Left ventricle myocardium inferior (tissue), 1 donor: ENCODE results near the gene ARMC8. TPM values are rescaled to one million over a fixed set of nuclear protein-coding genes. Genes with fewer than 3 reads are reported as not detected.

Experiments
- DNase-seq: peaks from one replicate; pipeline ENCODE4 v3.0.0-alpha.2; 2020
- H3K27ac ChIP-seq: fragments of 200-600 bp; replicated peaks from 2 replicates; pipeline ENCODE4 v1.8.0; 2021
- H3K27me3 ChIP-seq: fragments of 200-600 bp; 2 replicates; pipeline ENCODE4 v1.8.0; 2021; ENCODE audit warnings: low read depth
- H3K36me3 ChIP-seq: fragments of 200-600 bp; 2 replicates; pipeline ENCODE4 v1.8.0; 2021
- H3K4me1 ChIP-seq: fragments of 200-600 bp; 2 replicates; pipeline ENCODE4 v1.8.0; 2021
- H3K4me3 ChIP-seq: fragments of 200-600 bp; 2 replicates; pipeline ENCODE4 v1.8.0; 2021; ENCODE audit warnings: mild to moderate bottlenecking, moderate library complexity
- H3K9me3 ChIP-seq: fragments of 200-600 bp; replicated peaks from 2 replicates; pipeline ENCODE4 v1.8.0; 2021
- intact Hi-C: fragments of 100-400 bp; cut with micrococcal nuclease; formaldehyde crosslinking; loops from one replicate; pipeline ENCODE4 v1.11.0; 2022
- total RNA-seq: library from RNA; stranded (reverse); fragmentation: NEBNext Ultra II Directional; extraction: Animal tissue kit (Norgen Biotek cat#: 25700); gene quantifications from one replicate; pipeline ENCODE4 v1.2.1, GENCODE V29; 2021
- TF ChIP-seq, protein P1 (sequence below): fragments of 200-600 bp; IDR thresholded peaks from 2 replicates; pipeline ENCODE4 v1.8.0; 2021; ENCODE audit warnings: antibody characterized with exemption, mild to moderate bottlenecking, borderline replicate concordance
- donor health status: DM: no; HTN: yes; CAD: no; lungs with severe emphysema.

Gene ARMC8
- total RNA-seq, 1 donor from 2014 or later, result 31.2 TPM

GRCh38 chr3:138327831-138328230, 140.7 kb downstream of the ARMC8 start:
- peaks cover 29% of the 10 kb centered on the region for H3K4me1 ChIP-seq
- no peak overlapping the region for H3K27ac ChIP-seq
- H3K4me3 ChIP-seq, result no peak overlapping the region
- H3K9me3 ChIP-seq, result no peaks in the 10 kb centered on the region
- intact Hi-C loops, result no loop called here
- DNase-seq, result no peak
- TF ChIP-seq, protein P1, sequence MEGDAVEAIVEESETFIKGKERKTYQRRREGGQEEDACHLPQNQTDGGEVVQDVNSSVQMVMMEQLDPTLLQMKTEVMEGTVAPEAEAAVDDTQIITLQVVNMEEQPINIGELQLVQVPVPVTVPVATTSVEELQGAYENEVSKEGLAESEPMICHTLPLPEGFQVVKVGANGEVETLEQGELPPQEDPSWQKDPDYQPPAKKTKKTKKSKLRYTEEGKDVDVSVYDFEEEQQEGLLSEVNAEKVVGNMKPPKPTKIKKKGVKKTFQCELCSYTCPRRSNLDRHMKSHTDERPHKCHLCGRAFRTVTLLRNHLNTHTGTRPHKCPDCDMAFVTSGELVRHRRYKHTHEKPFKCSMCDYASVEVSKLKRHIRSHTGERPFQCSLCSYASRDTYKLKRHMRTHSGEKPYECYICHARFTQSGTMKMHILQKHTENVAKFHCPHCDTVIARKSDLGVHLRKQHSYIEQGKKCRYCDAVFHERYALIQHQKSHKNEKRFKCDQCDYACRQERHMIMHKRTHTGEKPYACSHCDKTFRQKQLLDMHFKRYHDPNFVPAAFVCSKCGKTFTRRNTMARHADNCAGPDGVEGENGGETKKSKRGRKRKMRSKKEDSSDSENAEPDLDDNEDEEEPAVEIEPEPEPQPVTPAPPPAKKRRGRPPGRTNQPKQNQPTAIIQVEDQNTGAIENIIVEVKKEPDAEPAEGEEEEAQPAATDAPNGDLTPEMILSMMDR, result no peak
- no peaks in the 10 kb centered on the region for H3K27me3 ChIP-seq
- no peaks in the 10 kb centered on the region for H3K36me3 ChIP-seq

- intact Hi-C loops, result no loop called here
- Histone ChIP-seq H3K27me3 (no peaks in the 10 kb centered on the region), H3K36me3 (no peaks in the 10 kb centered on the region), H3K4me3 (peak overlapping the region; percentile 85), H3K27ac (no peak overlapping the region), H3K4me1 (peaks cover 29% of the 10 kb centered on the region), H3K9me3 (no peaks in the 10 kb centered on the region)
- no peak for DNase-seq
- TF ChIP-seq, protein P1, result no peak
Measured at GRCh38 chr3:138328341-138328740, 141.2 kb downstream of the ARMC8 start.

DNA sequence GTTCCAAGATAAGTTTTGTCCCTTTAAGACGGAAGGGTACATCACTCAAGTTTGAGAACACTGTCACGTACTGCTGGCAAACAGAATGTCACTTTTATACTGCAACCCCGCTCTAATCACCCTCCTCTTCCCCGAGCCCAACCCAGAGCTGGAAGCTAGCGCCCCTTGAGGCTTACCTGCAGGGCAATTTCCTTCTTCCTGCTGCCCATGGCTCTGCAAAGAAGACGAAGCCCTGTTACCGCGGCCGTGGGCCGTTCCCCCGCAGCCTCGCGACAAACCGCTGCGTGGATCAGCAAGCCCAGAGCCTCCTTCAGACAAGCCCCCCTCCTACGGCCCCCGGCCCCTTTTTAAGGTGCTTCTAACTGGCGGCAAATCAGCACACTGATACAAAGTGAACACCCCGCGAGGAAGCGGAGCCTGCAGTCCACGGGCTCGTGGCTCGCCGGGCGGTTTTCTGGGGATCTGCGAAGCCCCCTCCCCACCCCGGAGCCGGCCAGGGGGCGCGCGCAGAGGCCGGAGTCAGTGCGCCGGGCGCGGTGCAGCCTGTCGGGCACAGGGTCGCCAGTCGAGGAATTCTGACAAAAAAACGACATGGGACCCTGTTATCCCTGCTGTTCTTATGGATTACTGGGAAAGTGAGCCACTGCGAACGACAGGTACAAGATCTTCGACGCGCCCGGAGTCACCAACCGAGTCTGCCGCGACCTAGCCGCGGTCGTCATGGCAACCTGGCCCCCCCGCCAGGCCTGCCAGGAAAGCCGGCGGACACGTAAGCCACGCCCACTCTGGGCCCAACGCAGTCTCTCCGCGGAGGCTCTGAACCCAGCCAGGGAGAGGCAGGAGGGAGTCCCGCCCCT, 142.3 kb downstream of the ARMC8 start, which contains the start of gene NME9:
Gene NME9 (minus strand): TSS at position 725 of the 857 bp plus-strand sequence. CDS start 516 bp downstream, at position 209.
- no peaks in the 10 kb centered on the region for H3K36me3 ChIP-seq
- TF ChIP-seq, protein P1, result peak; percentile 68
- peaks cover 25% of the 10 kb centered on the region for H3K4me1 ChIP-seq
- DNase-seq, result peak; percentile 88
- no peaks in the 10 kb centered on the region for H3K27me3 ChIP-seq
- peak within 1 kb of the TSS; percentile 85 for H3K4me3 ChIP-seq
- H3K9me3 ChIP-seq, result no peaks in the 10 kb centered on the region
- intact Hi-C loops, result no loop called here
- peak within 1 kb of the TSS; percentile 55 for H3K27ac ChIP-seq

GRCh38 chr3:138329984-138330293, 142.8 kb downstream of the ARMC8 start:
- Histone ChIP-seq H3K36me3 (no peaks in the 10 kb centered on the region), H3K27ac (peak overlapping the region; percentile 55), H3K27me3 (no peaks in the 10 kb centered on the region), H3K4me1 (peaks cover 24% of the 10 kb centered on the region), H3K4me3 (peak overlapping the region; percentile 85), H3K9me3 (no peaks in the 10 kb centered on the region)
- intact Hi-C loops, result loop anchor here (10.0 kb wide), 1 partner anchor 85 kb away; no protein-coding TSS in a partner anchor
- no peak for DNase-seq
- TF ChIP-seq, protein P1, result no peak

DNA sequence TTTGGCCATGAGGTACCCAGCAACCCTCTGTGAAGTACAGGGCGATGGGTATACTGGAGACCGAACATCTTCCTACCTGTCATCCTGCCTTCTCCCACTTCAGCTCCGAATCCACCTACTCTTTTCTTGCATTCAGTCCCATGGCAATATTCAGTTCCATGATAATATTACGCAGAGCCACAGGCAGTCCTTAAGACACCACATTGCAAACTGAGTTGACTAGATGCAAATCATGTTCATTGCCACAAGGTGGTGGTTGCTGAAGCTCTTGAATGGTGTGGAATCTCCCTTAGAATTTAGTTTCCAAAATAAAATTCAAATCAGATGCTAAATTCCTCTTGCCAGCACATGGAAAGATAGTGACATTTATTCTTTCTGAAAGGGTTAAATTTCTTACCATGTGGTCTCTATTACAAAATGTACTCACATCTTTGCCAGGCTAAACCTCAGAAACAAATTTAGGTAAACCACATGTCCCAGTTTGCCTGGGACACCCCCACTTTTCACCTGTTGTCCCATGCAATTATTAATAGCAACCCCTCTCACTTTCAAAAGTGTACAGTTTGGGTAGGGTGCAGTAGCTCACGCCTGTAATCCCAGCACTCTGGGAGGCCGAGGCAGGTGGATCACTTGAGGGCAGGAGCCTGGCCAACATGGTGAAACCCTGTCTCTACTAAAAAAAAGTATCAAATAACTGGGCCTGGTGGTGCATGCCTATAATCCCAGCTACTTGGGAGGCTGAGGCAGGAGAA, 144.2 kb downstream of the ARMC8 start:
- DNase-seq, result no peak
- Histone ChIP-seq H3K4me3 (no peak overlapping the region), H3K27ac (no peak overlapping the region), H3K4me1 (peaks cover 24% of the 10 kb centered on the region), H3K27me3 (no peaks in the 10 kb centered on the region), H3K36me3 (no peaks in the 10 kb centered on the region), H3K9me3 (no peaks in the 10 kb centered on the region)
- intact Hi-C loops, result loop anchor here (10.0 kb wide), 1 partner anchor 83 kb away; no protein-coding TSS in a partner anchor
- TF ChIP-seq, protein P1, result peak; percentile 34
